Liver (tissue), 3 donors: Measurements from ENCODE around the gene SLC9A1.

Experiments
- EGR1 ChIP-seq, 2 donors: IDR thresholded peaks; 2 replicates each; pipeline ENCODE4 v1.6.1; 2016 to 2018; ENCODE audit warnings: antibody characterized with exemption in 2 of 2, low read depth in 2 of 2
- RAD21 ChIP-seq, 2 donors: IDR thresholded peaks; 2 replicates each; pipeline ENCODE4 v1.6.1; 2016; ENCODE audit warnings: antibody characterized with exemption in 2 of 2, mild to moderate bottlenecking in 2 of 2
- SP1 ChIP-seq: IDR thresholded peaks from 2 replicates; pipeline ENCODE4 v1.6.1; 2018; ENCODE audit warnings: antibody characterized with exemption, mild to moderate bottlenecking
- YY1 ChIP-seq: IDR thresholded peaks from 2 replicates; pipeline ENCODE4 v1.6.1; 2016; ENCODE audit warnings: antibody characterized with exemption, mild to moderate bottlenecking
- TF ChIP-seq, protein P1 (sequence below): fragments of 150-350 bp; IDR thresholded peaks from 2 replicates; pipeline ENCODE4 v1.5.1; 2017; ENCODE audit warnings: improper control_type of control experiment, low read depth, low read length; ENCODE audit not compliant: missing input control
- TF ChIP-seq, protein P2 (sequence below): IDR thresholded peaks from 2 replicates; pipeline ENCODE4 v1.6.1; 2016; ENCODE audit warnings: antibody characterized with exemption, mild to moderate bottlenecking
- TF ChIP-seq, protein P3 (sequence below): IDR thresholded peaks from 2 replicates; pipeline ENCODE4 v1.6.1; 2016; ENCODE audit warnings: antibody characterized with exemption
- donor health status: healthy.
- donor health status: healthy.

DNA sequence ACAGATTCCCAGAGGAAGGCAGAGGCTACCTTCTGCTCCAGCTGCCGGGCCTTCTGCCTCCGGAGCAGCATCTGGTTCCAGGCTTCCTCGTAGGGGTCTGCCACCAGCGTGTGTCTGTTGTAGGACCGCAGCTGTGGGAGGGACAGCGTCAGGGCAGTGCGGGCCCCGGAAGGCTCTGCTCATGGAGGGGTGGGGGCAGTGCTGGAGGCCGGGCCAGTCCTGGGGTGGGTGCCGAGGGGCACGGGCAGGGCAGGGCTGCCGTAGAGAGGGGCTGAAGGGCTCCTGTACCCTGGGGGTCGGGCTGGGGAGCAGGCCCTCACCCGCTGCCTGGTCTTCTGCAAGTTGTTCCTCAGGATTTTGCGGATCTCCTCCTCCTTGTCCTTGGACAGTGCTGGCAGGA lies 53.2 kb downstream of the SLC9A1 start:
- TF ChIP-seq, protein P1, sequence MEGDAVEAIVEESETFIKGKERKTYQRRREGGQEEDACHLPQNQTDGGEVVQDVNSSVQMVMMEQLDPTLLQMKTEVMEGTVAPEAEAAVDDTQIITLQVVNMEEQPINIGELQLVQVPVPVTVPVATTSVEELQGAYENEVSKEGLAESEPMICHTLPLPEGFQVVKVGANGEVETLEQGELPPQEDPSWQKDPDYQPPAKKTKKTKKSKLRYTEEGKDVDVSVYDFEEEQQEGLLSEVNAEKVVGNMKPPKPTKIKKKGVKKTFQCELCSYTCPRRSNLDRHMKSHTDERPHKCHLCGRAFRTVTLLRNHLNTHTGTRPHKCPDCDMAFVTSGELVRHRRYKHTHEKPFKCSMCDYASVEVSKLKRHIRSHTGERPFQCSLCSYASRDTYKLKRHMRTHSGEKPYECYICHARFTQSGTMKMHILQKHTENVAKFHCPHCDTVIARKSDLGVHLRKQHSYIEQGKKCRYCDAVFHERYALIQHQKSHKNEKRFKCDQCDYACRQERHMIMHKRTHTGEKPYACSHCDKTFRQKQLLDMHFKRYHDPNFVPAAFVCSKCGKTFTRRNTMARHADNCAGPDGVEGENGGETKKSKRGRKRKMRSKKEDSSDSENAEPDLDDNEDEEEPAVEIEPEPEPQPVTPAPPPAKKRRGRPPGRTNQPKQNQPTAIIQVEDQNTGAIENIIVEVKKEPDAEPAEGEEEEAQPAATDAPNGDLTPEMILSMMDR: no peak
- TF ChIP-seq YY1: no peak
- TF ChIP-seq EGR1 (IDR thresholded peaks at IDR 0.05; ENCODE audit: low read depth in 2 of 2): no peak
- TF ChIP-seq, protein P2, sequence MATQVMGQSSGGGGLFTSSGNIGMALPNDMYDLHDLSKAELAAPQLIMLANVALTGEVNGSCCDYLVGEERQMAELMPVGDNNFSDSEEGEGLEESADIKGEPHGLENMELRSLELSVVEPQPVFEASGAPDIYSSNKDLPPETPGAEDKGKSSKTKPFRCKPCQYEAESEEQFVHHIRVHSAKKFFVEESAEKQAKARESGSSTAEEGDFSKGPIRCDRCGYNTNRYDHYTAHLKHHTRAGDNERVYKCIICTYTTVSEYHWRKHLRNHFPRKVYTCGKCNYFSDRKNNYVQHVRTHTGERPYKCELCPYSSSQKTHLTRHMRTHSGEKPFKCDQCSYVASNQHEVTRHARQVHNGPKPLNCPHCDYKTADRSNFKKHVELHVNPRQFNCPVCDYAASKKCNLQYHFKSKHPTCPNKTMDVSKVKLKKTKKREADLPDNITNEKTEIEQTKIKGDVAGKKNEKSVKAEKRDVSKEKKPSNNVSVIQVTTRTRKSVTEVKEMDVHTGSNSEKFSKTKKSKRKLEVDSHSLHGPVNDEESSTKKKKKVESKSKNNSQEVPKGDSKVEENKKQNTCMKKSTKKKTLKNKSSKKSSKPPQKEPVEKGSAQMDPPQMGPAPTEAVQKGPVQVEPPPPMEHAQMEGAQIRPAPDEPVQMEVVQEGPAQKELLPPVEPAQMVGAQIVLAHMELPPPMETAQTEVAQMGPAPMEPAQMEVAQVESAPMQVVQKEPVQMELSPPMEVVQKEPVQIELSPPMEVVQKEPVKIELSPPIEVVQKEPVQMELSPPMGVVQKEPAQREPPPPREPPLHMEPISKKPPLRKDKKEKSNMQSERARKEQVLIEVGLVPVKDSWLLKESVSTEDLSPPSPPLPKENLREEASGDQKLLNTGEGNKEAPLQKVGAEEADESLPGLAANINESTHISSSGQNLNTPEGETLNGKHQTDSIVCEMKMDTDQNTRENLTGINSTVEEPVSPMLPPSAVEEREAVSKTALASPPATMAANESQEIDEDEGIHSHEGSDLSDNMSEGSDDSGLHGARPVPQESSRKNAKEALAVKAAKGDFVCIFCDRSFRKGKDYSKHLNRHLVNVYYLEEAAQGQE: no peak
- no peak for TF ChIP-seq SP1
- no peak for TF ChIP-seq RAD21 (IDR thresholded peaks at IDR 0.05)
- TF ChIP-seq, protein P3, sequence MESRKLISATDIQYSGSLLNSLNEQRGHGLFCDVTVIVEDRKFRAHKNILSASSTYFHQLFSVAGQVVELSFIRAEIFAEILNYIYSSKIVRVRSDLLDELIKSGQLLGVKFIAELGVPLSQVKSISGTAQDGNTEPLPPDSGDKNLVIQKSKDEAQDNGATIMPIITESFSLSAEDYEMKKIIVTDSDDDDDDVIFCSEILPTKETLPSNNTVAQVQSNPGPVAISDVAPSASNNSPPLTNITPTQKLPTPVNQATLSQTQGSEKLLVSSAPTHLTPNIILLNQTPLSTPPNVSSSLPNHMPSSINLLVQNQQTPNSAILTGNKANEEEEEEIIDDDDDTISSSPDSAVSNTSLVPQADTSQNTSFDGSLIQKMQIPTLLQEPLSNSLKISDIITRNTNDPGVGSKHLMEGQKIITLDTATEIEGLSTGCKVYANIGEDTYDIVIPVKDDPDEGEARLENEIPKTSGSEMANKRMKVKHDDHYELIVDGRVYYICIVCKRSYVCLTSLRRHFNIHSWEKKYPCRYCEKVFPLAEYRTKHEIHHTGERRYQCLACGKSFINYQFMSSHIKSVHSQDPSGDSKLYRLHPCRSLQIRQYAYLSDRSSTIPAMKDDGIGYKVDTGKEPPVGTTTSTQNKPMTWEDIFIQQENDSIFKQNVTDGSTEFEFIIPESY: no peak
